Endothelial cell of umbilical vein (primary cell): ENCODE data around the gene FALEC.

Source experiments
- JUN ChIP-seq: IDR thresholded peaks from 2 replicates; pipeline ENCODE4 v1.6.1; 2011; ENCODE audit warnings: borderline replicate concordance, low read depth; ENCODE audit not compliant: insufficient read length, insufficient read depth
- MYC ChIP-seq: IDR thresholded peaks from one replicate; pipeline ENCODE4 v1.6.1; 2011; ENCODE audit warnings: mild to moderate bottlenecking, low read depth, low read length
- POLR2AphosphoS5 ChIP-seq: IDR thresholded peaks from 2 replicates; pipeline ENCODE4 v1.6.1; 2012; ENCODE audit warnings: low read depth, mild to moderate bottlenecking, control low read depth, low read length, moderate library complexity; ENCODE audit not compliant: insufficient read depth
- TF ChIP-seq, protein P1 (sequence below), 2 donors: IDR thresholded peaks; 1 replicate in 1 of 2; 2 replicates in 1 of 2; pipeline ENCODE4 v1.5.1; 2011; ENCODE audit warnings: low read length in 2 of 2, mild to moderate bottlenecking in 2 of 2, moderate library complexity in 2 of 2, control low read depth in 1 of 2, inconsistent platforms in 1 of 2, low read depth in 1 of 2; ENCODE audit not compliant: insufficient read depth in 1 of 2; ENCODE audit errors: extremely low read depth in 1 of 2

DNA sequence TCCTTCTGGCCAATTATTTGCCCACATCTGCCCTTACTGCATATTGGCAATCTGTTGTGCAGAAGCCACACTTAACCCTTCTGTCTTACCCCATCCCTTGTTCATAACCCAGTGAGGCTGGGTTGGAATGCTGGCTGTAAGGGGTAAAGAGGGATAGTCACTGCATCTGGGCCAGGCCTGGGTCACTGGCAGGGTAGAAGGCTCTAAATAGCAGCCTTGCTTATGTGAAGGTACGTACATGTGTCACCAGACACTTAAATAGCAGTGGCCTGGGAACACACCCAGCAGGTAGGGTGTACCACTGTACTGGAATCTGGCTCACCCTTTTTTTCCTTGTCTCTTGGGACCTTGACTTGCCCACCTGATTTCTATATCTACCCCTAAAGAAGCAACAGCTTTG lies 38.2 kb upstream of the FALEC start:
- no peak for TF ChIP-seq MYC
- TF ChIP-seq JUN: no peak
- TF ChIP-seq, protein P1, sequence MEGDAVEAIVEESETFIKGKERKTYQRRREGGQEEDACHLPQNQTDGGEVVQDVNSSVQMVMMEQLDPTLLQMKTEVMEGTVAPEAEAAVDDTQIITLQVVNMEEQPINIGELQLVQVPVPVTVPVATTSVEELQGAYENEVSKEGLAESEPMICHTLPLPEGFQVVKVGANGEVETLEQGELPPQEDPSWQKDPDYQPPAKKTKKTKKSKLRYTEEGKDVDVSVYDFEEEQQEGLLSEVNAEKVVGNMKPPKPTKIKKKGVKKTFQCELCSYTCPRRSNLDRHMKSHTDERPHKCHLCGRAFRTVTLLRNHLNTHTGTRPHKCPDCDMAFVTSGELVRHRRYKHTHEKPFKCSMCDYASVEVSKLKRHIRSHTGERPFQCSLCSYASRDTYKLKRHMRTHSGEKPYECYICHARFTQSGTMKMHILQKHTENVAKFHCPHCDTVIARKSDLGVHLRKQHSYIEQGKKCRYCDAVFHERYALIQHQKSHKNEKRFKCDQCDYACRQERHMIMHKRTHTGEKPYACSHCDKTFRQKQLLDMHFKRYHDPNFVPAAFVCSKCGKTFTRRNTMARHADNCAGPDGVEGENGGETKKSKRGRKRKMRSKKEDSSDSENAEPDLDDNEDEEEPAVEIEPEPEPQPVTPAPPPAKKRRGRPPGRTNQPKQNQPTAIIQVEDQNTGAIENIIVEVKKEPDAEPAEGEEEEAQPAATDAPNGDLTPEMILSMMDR (IDR thresholded peaks at IDR 0.05; ENCODE audit: extremely low read depth in 1 of 2, insufficient read depth in 1 of 2, low read depth in 1 of 2, low read length in 2 of 2): no peak
- TF ChIP-seq POLR2AphosphoS5: no peak
